ENCODE data around the gene TMEM214. TPM values are rescaled to one million over a fixed set of nuclear protein-coding genes. Genes with fewer than 3 reads are reported as not detected.

The TMEM214 gene
- total and polyA plus RNA-seq, 2 of the 8 experiments (the other 6 are each of a cell fraction or from before 2014, with no cell fraction given): 49.7 to 71.0 TPM

GRCh38 chr2:27023740-27024139 is 9.0 kb upstream of the TMEM214 start (continued):
- TF ChIP-seq SUZ12 (IDR thresholded peaks at IDR 0.05; ENCODE audit: low read length) (no peak), RFX5 (IDR thresholded peaks at IDR 0.05; ENCODE audit: borderline replicate concordance, low read depth, low read length) (no peak), TBP (IDR thresholded peaks at IDR 0.05; ENCODE audit: low read depth, low read length) (no peak)

All from H1 (cell line).